Measurements from ENCODE around the gene GRIK2. TPM values are rescaled to one million over a fixed set of nuclear protein-coding genes. Genes with fewer than 3 reads are reported as not detected.

Gene GRIK2
- polyA plus RNA-seq, 6 donors from 2014 or later: not detected

GRCh38 chr6:101918471-101918870 lies 525.0 kb downstream of the GRIK2 start:
- H3K4me3 Mint-ChIP-seq: no peak overlapping the region
- ATAC-seq (ENCODE audit: low read depth in 2 of 2) (no peak), DNase-seq (no peak)
- no peaks in the 10 kb centered on the region for H3K9me3 Mint-ChIP-seq
- no peaks in the 10 kb centered on the region for H3K4me1 Mint-ChIP-seq
- H3K27ac Mint-ChIP-seq: no peak overlapping the region
- no peaks in the 10 kb centered on the region for H3K27me3 Mint-ChIP-seq
- H3K36me3 Mint-ChIP-seq: no peaks in the 10 kb centered on the region

- no peaks in the 10 kb centered on the region for H3K9me3 Mint-ChIP-seq
- H3K4me1 Mint-ChIP-seq: no peaks in the 10 kb centered on the region
- H3K36me3 Mint-ChIP-seq: no peaks in the 10 kb centered on the region
- no peak for DNase-seq
- H3K4me3 Mint-ChIP-seq: no peak overlapping the region
- ATAC-seq (ENCODE audit: low read depth in 2 of 2): no peak
- no peaks in the 10 kb centered on the region for H3K27me3 Mint-ChIP-seq
- no peak overlapping the region for H3K27ac Mint-ChIP-seq
Observed at GRCh38 chr6:101921829-101922450, 528.4 kb downstream of the GRIK2 start.

DNA sequence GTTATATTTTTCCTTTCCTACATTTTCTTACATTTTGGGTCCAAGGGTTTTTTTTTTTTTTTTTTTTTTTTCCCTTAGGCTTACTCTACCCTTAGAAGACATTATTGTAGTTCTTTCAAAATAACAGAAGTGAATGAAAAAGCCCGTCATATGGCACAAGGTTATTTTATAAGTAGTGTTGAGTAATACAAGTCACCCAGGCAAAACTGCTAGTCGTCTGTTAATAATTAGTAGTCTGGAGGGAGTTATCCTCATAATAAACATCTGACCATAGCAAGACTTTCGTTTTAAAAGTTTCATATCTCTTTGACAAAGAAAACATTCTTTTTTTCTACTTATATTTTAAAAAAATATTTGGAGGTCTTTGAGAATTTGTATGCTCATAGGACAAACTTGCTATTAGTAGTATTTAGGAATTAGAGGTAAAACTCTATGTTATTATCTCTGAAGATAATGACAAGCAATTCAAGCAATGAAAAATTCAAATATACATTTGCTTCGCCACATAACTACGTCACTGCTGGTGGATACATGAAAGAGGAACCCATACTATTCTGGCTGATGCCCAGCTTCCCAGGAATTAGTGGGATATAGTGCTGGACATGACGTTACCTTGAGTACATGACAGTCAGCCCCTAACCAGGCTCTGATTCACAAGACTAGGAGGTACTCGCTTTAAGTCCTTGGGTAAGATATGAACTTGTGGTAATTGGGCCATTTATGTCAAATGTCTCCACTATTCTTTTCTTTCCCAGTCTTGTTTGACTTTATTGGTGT lies 532.8 kb downstream of the GRIK2 start:
- Mint-ChIP-seq H3K9me3 (peaks cover 0 to 2% (median 0%) of the 10 kb centered on the region in 7 donors), H3K36me3 (no peaks in the 10 kb centered on the region), H3K4me3 (no peak overlapping the region), H3K27ac (no peak overlapping the region), H3K4me1 (no peaks in the 10 kb centered on the region), H3K27me3 (no peaks in the 10 kb centered on the region)
- ATAC-seq (ENCODE audit: low read depth in 2 of 2) (no peak), DNase-seq (no peak)

DNA sequence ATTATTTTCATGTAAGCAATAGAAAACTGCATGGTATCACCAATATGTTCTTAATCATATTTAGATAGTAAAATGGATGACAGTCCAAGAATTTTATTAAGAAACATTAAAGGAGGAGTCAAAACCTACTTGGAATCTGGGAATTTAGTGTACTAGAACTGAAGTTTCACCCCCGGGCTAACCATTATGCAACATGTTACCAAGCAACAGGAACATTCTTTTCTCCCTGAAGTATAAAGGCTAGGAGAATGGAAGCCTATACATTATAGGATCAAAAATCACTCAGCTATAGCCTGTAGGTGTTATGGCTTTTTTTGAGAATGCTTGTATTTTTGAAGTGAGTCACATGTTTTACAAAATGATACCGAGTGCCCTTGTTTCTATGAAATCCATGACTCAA lies 538.3 kb downstream of the GRIK2 start:
- no peaks in the 10 kb centered on the region for H3K4me1 Mint-ChIP-seq
- no peak for ATAC-seq (ENCODE audit: low read depth in 2 of 2)
- peaks cover 0 to 4% (median 0%) of the 10 kb centered on the region in 7 donors for H3K9me3 Mint-ChIP-seq
- no peak overlapping the region for H3K4me3 Mint-ChIP-seq
- no peaks in the 10 kb centered on the region for H3K27me3 Mint-ChIP-seq
- H3K27ac Mint-ChIP-seq: no peak overlapping the region
- DNase-seq: no peak
- H3K36me3 Mint-ChIP-seq: no peaks in the 10 kb centered on the region

DNA sequence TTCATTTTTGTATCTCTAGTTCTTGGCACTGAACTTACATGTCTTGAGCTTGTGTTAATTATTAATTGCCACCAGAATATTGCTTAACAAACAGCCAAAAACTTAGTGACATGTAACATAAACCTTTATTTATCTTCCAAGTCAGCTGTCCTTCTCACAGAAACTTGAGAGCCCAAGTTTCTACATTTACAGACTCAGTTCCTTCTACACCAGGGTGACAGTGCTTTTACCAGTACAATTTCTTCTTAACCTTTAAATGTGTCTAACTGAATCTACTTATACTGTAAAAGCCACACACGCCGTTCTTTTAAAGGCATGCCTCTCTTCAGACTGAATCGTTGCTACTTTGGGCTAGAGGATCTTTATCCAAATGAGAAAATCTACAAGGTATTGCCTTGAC lies 539.2 kb downstream of the GRIK2 start:
- H3K9me3 Mint-ChIP-seq: peaks cover 0 to 4% (median 0%) of the 10 kb centered on the region in 7 donors
- no peak overlapping the region for H3K4me3 Mint-ChIP-seq
- H3K36me3 Mint-ChIP-seq: no peaks in the 10 kb centered on the region
- H3K4me1 Mint-ChIP-seq: no peaks in the 10 kb centered on the region
- no peak for ATAC-seq (ENCODE audit: low read depth in 2 of 2)
- no peak for DNase-seq
- no peaks in the 10 kb centered on the region for H3K27me3 Mint-ChIP-seq
- no peak overlapping the region for H3K27ac Mint-ChIP-seq

GRCh38 chr6:101935732-101936131 lies 542.2 kb downstream of the GRIK2 start:
- Mint-ChIP-seq H3K4me1 (no peaks in the 10 kb centered on the region), H3K36me3 (no peaks in the 10 kb centered on the region), H3K9me3 (peaks cover 0 to 4% (median 0%) of the 10 kb centered on the region in 7 donors), H3K27ac (no peak overlapping the region), H3K27me3 (no peaks in the 10 kb centered on the region), H3K4me3 (no peak overlapping the region)
- ATAC-seq (ENCODE audit: low read depth in 2 of 2): no peak
- DNase-seq: no peak

- Mint-ChIP-seq H3K4me1 (no peaks in the 10 kb centered on the region), H3K27me3 (no peaks in the 10 kb centered on the region), H3K9me3 (peaks cover 0 to 4% (median 0%) of the 10 kb centered on the region in 7 donors), H3K27ac (no peak overlapping the region), H3K36me3 (no peaks in the 10 kb centered on the region), H3K4me3 (no peak overlapping the region)
- DNase-seq (no peak), ATAC-seq (ENCODE audit: low read depth in 2 of 2) (no peak)
Observed at GRCh38 chr6:101936516-101936915, 543.0 kb downstream of the GRIK2 start.

DNA sequence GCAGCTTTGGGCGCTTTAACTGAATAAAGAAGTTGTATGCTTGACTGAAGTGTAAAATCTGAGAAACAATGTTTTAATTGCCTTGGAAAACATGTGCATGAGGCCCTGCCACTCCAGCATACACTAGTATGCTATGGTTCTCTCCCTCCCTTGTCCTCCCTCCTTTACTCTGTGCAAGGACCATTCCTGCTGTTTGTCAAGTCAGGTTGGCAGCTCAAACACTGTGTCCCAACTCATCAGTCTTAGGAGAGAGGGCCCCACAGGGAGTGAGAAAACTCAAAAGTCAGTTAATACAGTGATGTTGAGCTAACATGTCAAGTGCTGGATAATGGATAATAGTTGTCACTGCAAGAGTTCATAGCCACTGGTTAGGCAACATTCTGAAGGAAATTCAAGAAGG lies 543.6 kb downstream of the GRIK2 start:
- H3K27ac Mint-ChIP-seq: no peak overlapping the region
- ATAC-seq (ENCODE audit: low read depth in 2 of 2): no peak
- no peaks in the 10 kb centered on the region for H3K4me1 Mint-ChIP-seq
- H3K9me3 Mint-ChIP-seq: peaks cover 0 to 6% (median 1%) of the 10 kb centered on the region in 7 donors
- no peaks in the 10 kb centered on the region for H3K27me3 Mint-ChIP-seq
- DNase-seq: no peak
- no peaks in the 10 kb centered on the region for H3K36me3 Mint-ChIP-seq
- H3K4me3 Mint-ChIP-seq: no peak overlapping the region

DNA sequence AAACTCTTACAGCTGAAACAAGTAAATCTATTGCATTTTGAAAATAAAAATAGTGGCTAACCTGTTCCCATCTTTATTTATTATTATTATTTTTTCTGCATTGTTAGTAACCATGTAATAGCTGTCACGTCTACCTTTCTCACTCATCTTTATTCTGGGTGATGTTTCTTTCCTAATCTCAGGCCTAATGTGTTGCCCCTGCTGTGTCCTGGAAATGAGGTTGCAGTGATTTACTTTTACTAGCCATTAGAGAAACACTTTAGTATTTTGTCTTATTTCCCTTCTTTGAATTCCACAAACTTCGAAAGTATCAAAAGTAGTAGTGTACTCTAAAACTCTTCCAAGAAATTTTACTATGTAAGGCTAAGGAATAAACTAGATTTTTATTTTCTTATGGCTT lies 546.9 kb downstream of the GRIK2 start:
- DNase-seq (no peak), ATAC-seq (ENCODE audit: low read depth in 2 of 2) (no peak)
- Mint-ChIP-seq H3K9me3 (peaks cover 0 to 12% (median 6%) of the 10 kb centered on the region in 7 donors), H3K27ac (no peak overlapping the region), H3K4me3 (no peak overlapping the region), H3K36me3 (no peaks in the 10 kb centered on the region), H3K4me1 (no peaks in the 10 kb centered on the region), H3K27me3 (no peaks in the 10 kb centered on the region)

DNA sequence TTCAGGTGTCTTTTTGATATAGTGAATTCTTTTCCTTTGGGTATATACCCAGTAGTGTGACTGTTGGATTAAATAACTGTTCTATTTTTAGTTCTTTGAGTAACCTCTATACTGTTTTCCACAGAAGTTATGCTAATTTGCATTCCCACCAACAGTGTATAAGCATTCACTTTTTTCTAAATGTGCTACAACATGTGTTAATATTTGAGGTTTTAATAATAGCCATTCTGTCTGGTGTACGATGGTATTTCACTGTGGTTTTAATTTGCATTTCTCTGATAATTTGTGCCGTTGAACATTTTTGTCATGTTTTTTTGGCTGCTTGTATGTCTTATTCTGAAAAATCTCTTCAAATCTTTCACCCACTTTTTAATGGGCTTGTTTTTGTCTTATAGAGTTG lies 563.5 kb downstream of the GRIK2 start:
- no peaks in the 10 kb centered on the region for H3K36me3 Mint-ChIP-seq
- peaks cover 0 to 9% (median 5%) of the 10 kb centered on the region in 7 donors for H3K9me3 Mint-ChIP-seq
- no peaks in the 10 kb centered on the region for H3K27me3 Mint-ChIP-seq
- no peak overlapping the region for H3K4me3 Mint-ChIP-seq
- ATAC-seq (ENCODE audit: low read depth in 2 of 2): no peak
- H3K4me1 Mint-ChIP-seq: no peaks in the 10 kb centered on the region
- H3K27ac Mint-ChIP-seq: no peak overlapping the region
- no peak for DNase-seq

- Mint-ChIP-seq H3K27me3 (no peaks in the 10 kb centered on the region), H3K4me3 (no peak overlapping the region), H3K9me3 (peaks cover 4 to 11% (median 6%) of the 10 kb centered on the region in 7 donors), H3K4me1 (no peaks in the 10 kb centered on the region), H3K36me3 (no peaks in the 10 kb centered on the region), H3K27ac (no peak overlapping the region)
- no peak for DNase-seq
- no peak for ATAC-seq (ENCODE audit: low read depth in 2 of 2)
Observed at GRCh38 chr6:101961357-101961756, 567.8 kb downstream of the GRIK2 start.

DNA sequence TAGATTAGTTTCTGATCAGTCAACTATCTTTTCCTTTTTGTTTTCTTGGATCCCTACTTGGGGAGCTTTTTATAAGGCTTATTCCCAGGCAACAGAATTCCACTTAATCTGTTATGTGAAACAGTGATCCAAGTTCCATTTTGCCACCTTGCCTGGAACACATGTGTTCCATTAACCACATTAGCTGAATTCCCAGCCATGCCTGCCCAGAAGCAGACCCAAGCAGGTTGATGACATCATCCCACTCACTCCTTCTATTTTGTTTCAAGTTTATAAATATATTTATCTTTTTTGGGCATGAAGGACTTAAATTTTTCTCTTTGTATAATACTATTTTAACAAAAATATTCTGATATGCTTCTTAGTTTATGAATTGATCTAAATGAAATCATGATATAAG lies 587.4 kb downstream of the GRIK2 start:
- H3K27ac Mint-ChIP-seq: no peak overlapping the region
- no peaks in the 10 kb centered on the region for H3K4me1 Mint-ChIP-seq

GRCh38 chr6:101986476-101986875 lies 593.0 kb downstream of the GRIK2 start:
- H3K9me3 Mint-ChIP-seq: no peaks in the 10 kb centered on the region
- no peaks in the 10 kb centered on the region for H3K36me3 Mint-ChIP-seq
- H3K27ac Mint-ChIP-seq: no peak overlapping the region
- H3K4me3 Mint-ChIP-seq: no peak overlapping the region
- DNase-seq (no peak), ATAC-seq (ENCODE audit: low read depth in 2 of 2) (no peak)
- H3K4me1 Mint-ChIP-seq: no peaks in the 10 kb centered on the region
- H3K27me3 Mint-ChIP-seq: no peaks in the 10 kb centered on the region

More for the DNA sequence above, 587.4 kb downstream of the GRIK2 start:
- Mint-ChIP-seq H3K4me3 (no peak overlapping the region), H3K27me3 (no peaks in the 10 kb centered on the region), H3K9me3 (peaks cover 0 to 5% (median 0%) of the 10 kb centered on the region in 7 donors), H3K36me3 (no peaks in the 10 kb centered on the region)
- DNase-seq: no peak
- no peak for ATAC-seq (ENCODE audit: low read depth in 2 of 2)

GRCh38 chr6:101992286-101992685 lies 598.8 kb downstream of the GRIK2 start:
- Mint-ChIP-seq H3K27ac (no peak overlapping the region), H3K36me3 (no peaks in the 10 kb centered on the region), H3K4me3 (no peak overlapping the region), H3K4me1 (no peaks in the 10 kb centered on the region), H3K27me3 (no peaks in the 10 kb centered on the region), H3K9me3 (no peaks in the 10 kb centered on the region)
- DNase-seq (no peak), ATAC-seq (ENCODE audit: low read depth in 2 of 2) (no peak)
